Renal cortex interstitium (tissue), 11 donors: ENCODE data around the gene COL4A2. TPM values are rescaled to one million over a fixed set of nuclear protein-coding genes. Genes with fewer than 3 reads are reported as not detected.

Experiments
- DNase-seq, 11 donors: peaks; one replicate each; pipeline ENCODE4 v3.0.0-alpha.2; 2013; ENCODE audit warnings: low read depth in 9 of 11, low spot score in 4 of 11; ENCODE audit errors: extremely low read depth in 1 of 11
- polyA plus RNA-seq, 3 donors: library from polyadenylated mRNA; unstranded; fragments of 120-200 nt; gene quantifications; one replicate each; pipeline ENCODE4 v1.2.1, GENCODE V29; 2013; ENCODE audit not compliant: insufficient read length in 3 of 3

The COL4A2 gene
- polyA plus RNA-seq, 3 donors = 422 to 524 (median 515) TPM

- no peak for DNase-seq
These were observed 93.9 kb downstream of the COL4A2 start for GRCh38 chr13:110400786-110401533.

- no peak for DNase-seq
These were observed 95.4 kb downstream of the COL4A2 start for GRCh38 chr13:110402299-110403069.

- no peak for DNase-seq
These were observed 96.2 kb downstream of the COL4A2 start for GRCh38 chr13:110403315-110403714.

- no peak for DNase-seq
These were observed 96.6 kb downstream of the COL4A2 start for GRCh38 chr13:110403721-110404120.

GRCh38 chr13:110404321-110404720, 97.2 kb downstream of the COL4A2 start:
- DNase-seq = no peak

- peak in 1 of 11 donors; percentile 46 for DNase-seq
These were observed 98.7 kb downstream of the COL4A2 start for GRCh38 chr13:110405597-110406450.

GRCh38 chr13:110407021-110407420, 99.9 kb downstream of the COL4A2 start:
- DNase-seq = no peak

- no peak for DNase-seq
These were observed 100.4 kb downstream of the COL4A2 start for GRCh38 chr13:110407531-110407930.

- DNase-seq = no peak
These were observed 101.2 kb downstream of the COL4A2 start for GRCh38 chr13:110408286-110408685.

GRCh38 chr13:110409581-110409992, 102.5 kb downstream of the COL4A2 start:
- DNase-seq = no peak

- DNase-seq = no peak
These were observed 102.9 kb downstream of the COL4A2 start for GRCh38 chr13:110410000-110410399.

GRCh38 chr13:110410936-110411687, 104.0 kb downstream of the COL4A2 start:
- DNase-seq = peak in 9 of 11 donors; percentile 62 to 86 (median 79)

GRCh38 chr13:110411688-110412059, 104.6 kb downstream of the COL4A2 start:
- DNase-seq = no peak

GRCh38 chr13:110412132-110412914, 105.2 kb downstream of the COL4A2 start:
- DNase-seq = peak in 10 of 11 donors; percentile 65 to 87 (median 82)

- DNase-seq = no peak
These were observed 106.1 kb downstream of the COL4A2 start for GRCh38 chr13:110413016-110413675.

- no peak for DNase-seq
These were observed 106.6 kb downstream of the COL4A2 start for GRCh38 chr13:110413676-110414040.

- no peak for DNase-seq
These were observed 107.2 kb downstream of the COL4A2 start for GRCh38 chr13:110414283-110414682.

- DNase-seq = no peak
These were observed 107.8 kb downstream of the COL4A2 start for GRCh38 chr13:110414931-110415330.
